Pons (tissue), 1 donor: ENCODE results near the gene FBXL7.
A peak's percentile ranks its signal among the peaks of the same experiment; 100 is the strongest.

Source experiments
- DNase-seq: peaks from one replicate; pipeline ENCODE4 v3.0.0-alpha.2; 2016; ENCODE audit warnings: low spot score

FBXL7 gene

GRCh38 chr5:15502208-15502607, 2.2 kb downstream of the FBXL7 start:
- DNase-seq, result no peak

- no peak for DNase-seq
Observed at GRCh38 chr5:15506146-15506545, 6.2 kb downstream of the FBXL7 start.

GRCh38 chr5:15506897-15507296, 6.9 kb downstream of the FBXL7 start:
- no peak for DNase-seq

GRCh38 chr5:15510092-15510491, 10.1 kb downstream of the FBXL7 start:
- no peak for DNase-seq

- no peak for DNase-seq
Observed at GRCh38 chr5:15510831-15511230, 10.9 kb downstream of the FBXL7 start.

GRCh38 chr5:15513431-15513830, 13.5 kb downstream of the FBXL7 start:
- no peak for DNase-seq

- DNase-seq, result no peak
Observed at GRCh38 chr5:15513911-15514310, 13.9 kb downstream of the FBXL7 start.

- DNase-seq, result peak; percentile 60
Observed at GRCh38 chr5:15515229-15515628, 15.2 kb downstream of the FBXL7 start.

- DNase-seq, result no peak
Observed at GRCh38 chr5:15516486-15516885, 16.5 kb downstream of the FBXL7 start.

- no peak for DNase-seq
Observed at GRCh38 chr5:15518786-15519185, 18.8 kb downstream of the FBXL7 start.

GRCh38 chr5:15520856-15521255, 20.9 kb downstream of the FBXL7 start:
- no peak for DNase-seq

- DNase-seq, result peak; percentile 32
Observed at GRCh38 chr5:15521381-15522186, 21.6 kb downstream of the FBXL7 start.

GRCh38 chr5:15522187-15522520, 22.2 kb downstream of the FBXL7 start:
- DNase-seq, result no peak

- DNase-seq, result no peak
Observed at GRCh38 chr5:15524712-15525111, 24.7 kb downstream of the FBXL7 start.

GRCh38 chr5:15525703-15526275, 25.8 kb downstream of the FBXL7 start:
- DNase-seq, result no peak

- peak; percentile 89 for DNase-seq
Observed at GRCh38 chr5:15526413-15526812, 26.4 kb downstream of the FBXL7 start.

- no peak for DNase-seq
Observed at GRCh38 chr5:15528476-15528875, 28.5 kb downstream of the FBXL7 start.

GRCh38 chr5:15529013-15529412, 29.0 kb downstream of the FBXL7 start:
- DNase-seq, result no peak

GRCh38 chr5:15529821-15530220, 29.8 kb downstream of the FBXL7 start:
- no peak for DNase-seq

GRCh38 chr5:15533129-15533893, 33.3 kb downstream of the FBXL7 start:
- no peak for DNase-seq

- DNase-seq, result no peak
Observed at GRCh38 chr5:15535938-15536337, 36.0 kb downstream of the FBXL7 start.

GRCh38 chr5:15538516-15538915, 38.5 kb downstream of the FBXL7 start:
- DNase-seq, result no peak

- DNase-seq, result no peak
Observed at GRCh38 chr5:15539951-15540350, 40.0 kb downstream of the FBXL7 start.
